Skeletal muscle tissue (tissue), 4 donors: ENCODE measurements around the gene NHLRC2. TPM values are rescaled to one million over a fixed set of nuclear protein-coding genes. Genes with fewer than 3 reads are reported as not detected.
A peak's percentile ranks its signal among the peaks of the same experiment; 100 is the strongest.
"Not testable (repeated sequence)": the region's sequence is repeated elsewhere in the genome, so short reads cannot be mapped to it uniquely, and the experiment has no call there.

Source experiments
- H3K27ac ChIP-seq: one replicate; pipeline ENCODE4 v1.7.0; 2013; ENCODE audit warnings: mild to moderate bottlenecking, low read depth, low read length, inconsistent platforms
- H3K27me3 ChIP-seq, 3 donors: one replicate each; pipeline ENCODE4 v1.7.0; 2013; ENCODE audit warnings: low read length in 3 of 3; ENCODE audit not compliant: control insufficient read depth in 3 of 3, insufficient read depth in 3 of 3
- H3K36me3 ChIP-seq, 3 donors: one replicate each; pipeline ENCODE4 v1.7.0; 2013; ENCODE audit warnings: low read length in 3 of 3; ENCODE audit not compliant: control insufficient read depth in 3 of 3, insufficient read depth in 3 of 3
- H3K4me1 ChIP-seq, 3 donors: one replicate each; pipeline ENCODE4 v1.7.0; 2013; ENCODE audit warnings: low read length in 3 of 3, mild to moderate bottlenecking in 3 of 3; ENCODE audit not compliant: control insufficient read depth in 3 of 3, insufficient read depth in 3 of 3
- H3K4me3 ChIP-seq, 3 donors: one replicate each; pipeline ENCODE4 v1.7.0; 2013; ENCODE audit warnings: low read length in 3 of 3
- H3K9ac ChIP-seq, 3 donors: one replicate each; pipeline ENCODE4 v1.7.0; 2013; ENCODE audit warnings: low read length in 3 of 3, mild to moderate bottlenecking in 3 of 3, moderate library complexity in 2 of 3, low read depth in 1 of 3
- H3K9me3 ChIP-seq, 3 donors: one replicate each; pipeline ENCODE4 v1.7.0; 2013; ENCODE audit warnings: low read length in 3 of 3; ENCODE audit not compliant: control insufficient read depth in 3 of 3
- total RNA-seq: library from RNA; depleted of rRNA; stranded (reverse); fragments of >200 nt; gene quantifications from one replicate; pipeline ENCODE4 v1.2.3, GENCODE V29; 2014
- donor health status: Osteomylitis.

NHLRC2 gene, protein sequence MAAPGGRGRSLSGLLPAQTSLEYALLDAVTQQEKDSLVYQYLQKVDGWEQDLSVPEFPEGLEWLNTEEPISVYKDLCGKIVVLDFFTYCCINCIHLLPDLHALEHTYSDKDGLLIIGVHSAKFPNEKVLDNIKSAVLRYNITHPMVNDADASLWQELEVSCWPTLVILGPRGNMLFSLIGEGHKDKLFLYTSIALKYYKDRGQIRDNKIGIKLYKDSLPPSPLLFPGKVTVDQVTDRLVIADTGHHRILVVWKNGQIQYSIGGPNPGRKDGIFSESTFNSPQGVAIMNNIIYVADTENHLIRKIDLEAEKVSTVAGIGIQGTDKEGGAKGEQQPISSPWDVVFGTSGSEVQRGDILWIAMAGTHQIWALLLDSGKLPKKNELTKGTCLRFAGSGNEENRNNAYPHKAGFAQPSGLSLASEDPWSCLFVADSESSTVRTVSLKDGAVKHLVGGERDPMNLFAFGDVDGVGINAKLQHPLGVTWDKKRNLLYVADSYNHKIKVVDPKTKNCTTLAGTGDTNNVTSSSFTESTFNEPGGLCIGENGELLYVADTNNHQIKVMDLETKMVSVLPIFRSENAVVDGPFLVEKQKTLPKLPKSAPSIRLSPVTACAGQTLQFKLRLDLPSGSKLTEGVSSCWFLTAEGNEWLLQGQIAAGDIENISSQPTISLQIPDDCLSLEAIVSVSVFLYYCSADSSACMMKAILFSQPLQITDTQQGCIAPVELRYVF
- total RNA-seq, result 15.1 TPM

- Histone ChIP-seq H3K4me3 (peak within 1 kb of the TSS; percentile 85 to 90 (median 87)), H3K27me3 (no peaks in the 10 kb centered on the region), H3K36me3 (peaks cover 0 to 10% (median 0%) of the 10 kb centered on the region in 3 donors), H3K27ac (peak within 1 kb of the TSS; percentile 88), H3K9ac (peak within 1 kb of the TSS; percentile 95 to 96 (median 95)), H3K4me1 (peaks cover 27 to 30% (median 29%) of the 10 kb centered on the region in 3 donors), H3K9me3 (no peaks in the 10 kb centered on the region)
Observed at GRCh38 chr10:113854013-113854760, at the start of gene NHLRC2, which contains the start of gene DCLRE1A. TSS of gene NHLRC2 (plus strand) at chr10:113854661. CDS start at chr10:113854873, 212 bp downstream. TSS of gene DCLRE1A (minus strand) at chr10:113854082. CDS start at chr10:113853182, 900 bp downstream.

DNA sequence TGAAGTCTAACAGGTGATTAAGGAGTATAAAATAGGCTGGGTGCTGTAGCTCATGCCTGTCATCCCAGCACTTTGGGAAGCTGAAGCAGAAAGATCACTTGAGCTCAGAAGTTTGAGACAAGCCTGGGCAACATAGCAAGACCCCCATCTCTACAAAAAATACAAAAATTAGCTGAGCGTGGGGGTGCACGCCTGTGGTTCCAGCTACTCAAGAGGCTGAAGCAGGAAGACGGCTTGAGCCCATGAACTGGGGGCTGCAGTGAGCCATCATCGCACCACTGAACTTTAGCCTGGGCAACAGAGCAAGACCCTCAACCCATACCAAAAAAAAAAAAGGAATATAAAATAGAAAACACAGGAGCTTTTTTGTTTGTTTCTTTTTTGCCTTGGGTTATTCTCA, 48.0 kb upstream of the NHLRC2 start:
- H3K9ac ChIP-seq, result no peak overlapping the region
- H3K9me3 ChIP-seq, result no peaks in the 10 kb centered on the region
- H3K4me1 ChIP-seq, result no peaks in the 10 kb centered on the region
- no peak overlapping the region for H3K4me3 ChIP-seq
- H3K27ac ChIP-seq, result no peak overlapping the region
- H3K27me3 ChIP-seq, result peaks cover 0 to 7% (median 4%) of the 10 kb centered on the region in 3 donors
- H3K36me3 ChIP-seq, result no peaks in the 10 kb centered on the region

DNA sequence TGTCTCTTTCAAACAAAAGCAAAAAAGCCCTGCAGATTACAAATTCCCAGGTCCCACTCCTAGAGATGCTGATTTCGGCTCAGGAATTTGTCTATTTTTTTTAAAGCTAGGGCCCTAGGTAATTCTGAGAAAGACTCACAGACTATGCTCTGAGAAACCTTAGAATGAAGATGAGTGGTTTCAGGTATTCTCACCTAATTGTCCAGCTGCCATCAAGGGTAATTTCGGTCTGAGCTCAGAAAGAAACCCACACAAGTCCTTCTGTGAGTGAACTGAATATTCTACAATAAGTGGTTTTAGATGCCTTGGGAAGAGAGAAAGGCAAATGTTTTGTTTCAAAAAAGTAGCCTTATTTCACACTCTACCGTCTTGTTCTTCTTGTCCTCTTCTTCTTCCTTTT, 46.3 kb upstream of the NHLRC2 start:
- H3K27me3 ChIP-seq, result peaks cover 0 to 7% (median 4%) of the 10 kb centered on the region in 3 donors
- no peaks in the 10 kb centered on the region for H3K9me3 ChIP-seq
- no peaks in the 10 kb centered on the region for H3K36me3 ChIP-seq
- no peak overlapping the region for H3K4me3 ChIP-seq
- H3K9ac ChIP-seq, result no peak overlapping the region
- H3K27ac ChIP-seq, result no peak overlapping the region
- no peaks in the 10 kb centered on the region for H3K4me1 ChIP-seq

- not testable (repeated sequence) for H3K4me1 ChIP-seq, H3K9me3 ChIP-seq, H3K9ac ChIP-seq, H3K36me3 ChIP-seq, H3K27ac ChIP-seq, H3K4me3 ChIP-seq, H3K27me3 ChIP-seq
Observed at GRCh38 chr10:113814700-113815099, 39.8 kb upstream of the NHLRC2 start.

DNA sequence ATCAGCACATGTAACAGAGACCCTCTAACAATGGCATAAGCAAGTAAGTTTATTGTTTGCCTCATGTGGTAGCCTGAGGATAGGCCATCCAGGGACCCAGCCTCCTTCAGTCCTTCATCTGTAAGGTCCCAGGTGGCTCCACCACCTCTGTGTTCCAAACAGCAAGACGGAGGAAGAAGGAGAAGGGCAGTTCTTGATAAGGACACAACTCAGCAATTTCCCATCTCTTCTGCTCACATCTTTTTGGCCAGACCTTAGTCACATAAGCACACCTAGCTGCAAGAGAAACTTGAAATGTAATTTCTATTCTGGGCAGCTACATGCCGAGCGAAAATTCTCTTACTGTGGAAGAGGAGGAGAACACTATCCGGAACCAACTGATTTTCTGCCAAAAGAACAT, 34.5 kb upstream of the NHLRC2 start:
- no peak overlapping the region for H3K4me3 ChIP-seq
- no peaks in the 10 kb centered on the region for H3K9me3 ChIP-seq
- H3K4me1 ChIP-seq, result no peaks in the 10 kb centered on the region
- H3K27ac ChIP-seq, result no peak overlapping the region
- H3K36me3 ChIP-seq, result no peaks in the 10 kb centered on the region
- no peaks in the 10 kb centered on the region for H3K27me3 ChIP-seq
- H3K9ac ChIP-seq, result no peak overlapping the region

- H3K9me3 ChIP-seq, result no peaks in the 10 kb centered on the region
- no peak overlapping the region for H3K27ac ChIP-seq
- H3K27me3 ChIP-seq, result no peaks in the 10 kb centered on the region
- H3K36me3 ChIP-seq, result no peaks in the 10 kb centered on the region
- H3K4me3 ChIP-seq, result no peak overlapping the region
- no peaks in the 10 kb centered on the region for H3K4me1 ChIP-seq
- H3K9ac ChIP-seq, result no peak overlapping the region
Observed at GRCh38 chr10:113820507-113820906, 34.0 kb upstream of the NHLRC2 start.

DNA sequence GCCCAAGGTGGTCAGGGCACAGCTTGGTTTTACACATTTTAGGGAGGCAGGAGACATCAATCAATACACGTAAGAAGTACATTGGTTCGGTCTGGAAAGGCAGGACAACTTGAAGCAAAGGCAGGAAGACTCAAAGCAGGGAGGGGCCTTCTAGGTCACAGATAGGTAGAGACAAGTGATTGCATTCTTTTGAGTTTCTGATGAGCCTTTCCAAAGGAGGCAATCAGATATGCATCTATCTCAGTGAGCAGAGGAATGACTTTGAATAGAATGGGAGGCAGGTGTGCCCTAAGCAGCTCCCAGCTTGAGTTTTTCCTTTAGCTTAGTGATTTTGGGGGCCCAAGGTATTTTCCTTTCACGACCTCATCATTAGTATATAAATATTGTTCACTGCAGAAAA, 33.2 kb upstream of the NHLRC2 start:
- H3K4me1 ChIP-seq, H3K9ac ChIP-seq, H3K27me3 ChIP-seq, H3K4me3 ChIP-seq, H3K27ac ChIP-seq, H3K36me3 ChIP-seq, H3K9me3 ChIP-seq: not testable (repeated sequence)

GRCh38 chr10:113822174-113822573, 32.3 kb upstream of the NHLRC2 start:
- Histone ChIP-seq H3K4me3 (no peak overlapping the region), H3K36me3 (no peaks in the 10 kb centered on the region), H3K9me3 (no peaks in the 10 kb centered on the region), H3K9ac (no peak overlapping the region), H3K27ac (no peak overlapping the region), H3K4me1 (no peaks in the 10 kb centered on the region), H3K27me3 (no peaks in the 10 kb centered on the region)

- Histone ChIP-seq H3K4me3 (no peak overlapping the region), H3K9ac (no peak overlapping the region), H3K4me1 (no peaks in the 10 kb centered on the region), H3K27me3 (no peaks in the 10 kb centered on the region), H3K9me3 (no peaks in the 10 kb centered on the region), H3K36me3 (no peaks in the 10 kb centered on the region), H3K27ac (no peak overlapping the region)
Observed at GRCh38 chr10:113823389-113823788, 31.1 kb upstream of the NHLRC2 start.
